Activated naive CD8-positive, alpha-beta T cell treated with anti-CD3 and anti-CD28 coated beads, Interleukin-2, amount 50 U/mL, for 16 hours (primary cell): ENCODE results near the gene FCHO1.

Experiments used
- DNase-seq: peaks from one replicate; pipeline ENCODE4 v3.0.0-alpha.2; 2020; ENCODE audit warnings: low read depth, low spot score

FCHO1 gene

DNA sequence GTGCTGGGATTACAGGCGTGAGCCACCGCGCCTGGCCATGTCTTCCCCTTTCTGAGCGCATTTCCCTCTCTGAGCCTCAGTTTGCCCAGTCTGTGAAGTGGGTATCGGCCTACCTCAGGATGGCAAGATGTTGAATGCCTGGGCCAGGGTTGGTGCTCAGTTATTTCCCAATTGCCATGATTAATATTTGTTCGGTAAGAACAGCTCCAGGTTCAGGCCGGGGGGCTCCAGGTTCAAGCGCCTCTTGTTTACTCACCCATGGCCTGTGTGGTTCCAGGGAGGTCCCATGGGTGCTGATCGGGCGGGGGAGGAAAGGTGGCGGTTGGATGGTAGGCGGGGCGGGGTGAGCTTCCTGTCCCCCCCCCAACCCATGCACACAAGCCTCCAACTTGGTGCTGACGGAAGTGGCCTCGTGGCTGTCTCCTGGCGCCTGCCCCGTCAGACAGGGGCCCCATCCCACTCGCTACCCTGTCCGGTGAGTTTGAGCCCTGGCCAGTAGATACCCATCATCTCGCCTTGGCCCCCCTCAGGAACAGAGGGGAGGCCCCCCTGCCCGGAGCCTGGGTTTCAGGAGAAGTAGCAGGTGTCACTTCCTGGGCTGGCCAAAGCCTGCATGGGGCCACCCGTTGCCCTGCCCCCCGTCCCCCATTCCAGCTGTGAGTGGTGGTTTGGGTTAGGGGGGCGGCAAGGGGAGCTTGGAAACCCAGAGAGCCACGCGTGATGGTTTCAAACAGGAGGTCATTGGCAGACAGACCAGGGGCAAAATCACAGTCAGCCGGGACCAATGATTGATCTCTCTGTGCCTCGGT lies at the start of gene FCHO1:
Gene FCHO1 (plus strand): TSS at position 375 of the 809 bp plus-strand sequence. CDS start 3,688 bp downstream, outside the sequence.
- DNase-seq = peak; percentile 65

GRCh38 chr19:17703824-17704463 lies 47.3 kb upstream of the FCHO1 start:
- peak; percentile 52 for DNase-seq

GRCh38 chr19:17706750-17707181 lies 44.5 kb upstream of the FCHO1 start:
- no peak for DNase-seq

DNA sequence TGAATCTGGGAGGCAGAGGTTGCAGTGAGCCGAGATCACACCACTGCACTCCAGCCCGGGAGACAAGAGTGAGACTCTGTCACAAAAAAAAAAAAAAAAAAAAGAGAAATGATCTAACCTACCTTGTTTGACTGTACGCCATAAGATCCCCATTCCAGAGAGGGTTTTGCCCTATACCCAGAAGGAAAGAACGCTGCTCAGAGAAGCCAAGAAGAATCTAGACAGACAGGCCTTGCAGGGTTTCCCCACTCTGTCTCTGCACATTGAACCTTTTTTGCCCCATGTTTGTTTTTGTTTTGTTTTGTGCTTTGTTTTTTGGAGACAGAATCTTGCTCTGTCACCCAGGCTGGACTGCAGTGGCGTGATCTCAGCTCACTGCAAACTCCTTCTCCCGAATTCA lies 39.4 kb upstream of the FCHO1 start:
- DNase-seq = no peak

DNA sequence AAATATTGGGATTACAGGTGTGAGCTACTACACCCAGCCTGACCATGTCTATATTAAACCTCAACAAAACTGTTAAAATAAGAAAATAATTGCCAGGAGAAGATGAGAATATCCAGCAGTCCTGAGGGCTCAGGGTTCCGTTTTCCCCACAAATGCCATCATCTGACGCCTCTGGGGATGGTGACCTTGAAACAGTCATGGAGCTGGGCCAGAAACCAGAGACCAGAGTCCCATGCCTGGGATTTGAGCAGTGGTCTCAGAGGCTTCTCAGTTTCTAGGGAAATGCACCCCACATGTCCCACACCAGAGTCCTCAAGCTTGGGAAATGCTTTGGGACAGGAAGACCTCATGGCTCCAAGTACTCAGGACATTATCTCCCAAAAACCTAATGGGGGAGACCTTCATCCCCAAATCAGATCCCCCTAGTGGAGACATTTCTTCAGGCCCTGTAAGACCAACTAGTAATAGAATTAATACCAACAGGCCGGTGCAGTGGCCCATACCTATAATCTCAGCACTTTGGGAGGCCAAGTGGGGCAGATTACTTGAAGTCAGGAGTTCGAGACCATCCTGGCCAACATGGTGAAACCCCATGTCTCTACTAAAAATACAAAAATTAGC lies 34.9 kb upstream of the FCHO1 start:
- no peak for DNase-seq

DNA sequence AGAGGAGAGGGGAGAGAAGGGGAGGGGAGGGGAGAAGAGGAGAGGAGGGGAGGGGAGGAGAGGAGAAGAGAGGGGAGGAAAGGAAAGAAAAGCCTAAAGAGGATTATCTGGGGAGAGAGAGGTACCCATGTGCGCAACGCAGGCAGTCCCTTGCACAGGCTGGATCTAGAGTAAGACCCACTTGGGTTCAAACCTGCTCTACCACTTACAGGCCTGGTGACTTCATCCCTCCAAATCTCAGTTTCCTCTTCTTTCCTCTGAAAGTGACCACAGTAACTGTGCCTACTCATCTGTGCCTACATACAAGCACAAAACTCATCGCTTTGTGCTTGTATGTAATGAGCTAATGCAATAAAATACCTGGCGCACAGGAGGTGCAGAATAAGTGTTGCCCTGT lies 32.7 kb upstream of the FCHO1 start:
- no peak for DNase-seq

- DNase-seq = peak; percentile 37
Measured at GRCh38 chr19:17718947-17719711, 32.1 kb upstream of the FCHO1 start, which contains the start of gene MAP1S. MAP1S (plus strand) TSS chr19:17719480; CDS start chr19:17719503, 23 bp downstream.

DNA sequence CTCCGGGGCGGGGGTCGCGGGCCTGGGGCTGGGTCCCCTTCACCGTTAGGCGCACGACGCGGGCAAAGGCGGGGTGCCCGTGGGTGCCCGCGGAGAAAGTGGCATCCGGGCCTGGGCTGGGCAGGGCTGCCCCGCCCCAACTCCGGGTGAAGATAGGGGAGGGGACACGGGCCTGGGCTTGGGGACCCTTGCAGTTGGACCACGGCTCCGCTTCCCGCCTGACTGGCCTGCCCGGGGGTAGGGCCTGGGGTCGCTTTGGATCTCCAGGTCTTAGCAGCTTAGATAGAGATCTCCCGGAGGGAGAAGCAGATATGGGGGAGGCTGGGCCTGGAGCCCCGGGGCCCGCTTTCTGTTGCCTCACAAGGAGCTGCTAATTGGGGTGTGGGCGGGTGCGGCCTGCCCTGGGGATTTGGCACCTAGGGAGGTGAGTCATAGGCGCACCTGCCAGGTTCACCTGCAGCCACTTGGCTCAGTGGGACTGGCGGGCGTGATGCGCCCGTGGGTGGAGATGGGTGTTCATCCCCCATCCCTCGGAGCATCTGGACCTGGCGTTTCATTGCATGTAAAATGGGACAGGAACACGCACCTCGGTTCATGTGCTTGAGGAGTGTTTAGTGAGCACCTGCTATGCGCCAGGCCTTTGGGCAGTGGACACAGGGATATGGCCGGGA lies 31.4 kb upstream of the FCHO1 start:
- peak; percentile 10 for DNase-seq

GRCh38 chr19:17720440-17720839 lies 30.8 kb upstream of the FCHO1 start:
- DNase-seq = no peak

- no peak for DNase-seq
Measured at GRCh38 chr19:17721111-17721628, 30.1 kb upstream of the FCHO1 start.

- no peak for DNase-seq
Measured at GRCh38 chr19:17721821-17722220, 29.5 kb upstream of the FCHO1 start.

DNA sequence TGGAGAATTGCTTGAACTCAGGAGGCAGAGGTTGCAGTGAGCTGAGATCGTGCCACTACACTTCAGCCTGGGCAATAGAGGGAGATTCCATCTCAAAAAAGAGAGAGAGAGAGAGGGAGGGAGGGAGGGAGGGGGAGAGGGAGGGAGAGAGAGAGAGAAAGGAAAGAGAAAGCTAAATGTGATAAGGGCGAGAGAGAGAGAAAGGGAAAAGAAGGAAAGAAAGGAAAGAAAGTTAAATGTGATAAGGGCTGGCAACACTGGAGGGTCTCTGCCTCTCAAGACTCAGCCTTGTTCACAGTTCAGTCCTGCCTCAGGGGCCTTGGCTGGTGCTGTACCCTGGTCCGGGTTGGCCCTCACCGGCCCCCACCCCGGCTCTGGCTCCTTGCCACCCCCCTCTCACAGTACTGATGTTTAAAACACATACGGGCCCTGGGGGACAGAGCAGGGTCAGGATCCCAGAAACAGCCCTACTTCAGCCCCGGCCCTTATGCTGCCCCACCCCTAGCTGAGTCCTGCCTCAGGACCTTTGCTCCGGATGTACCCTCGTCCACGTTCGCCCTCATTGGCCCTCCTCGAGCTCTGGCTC lies 28.5 kb upstream of the FCHO1 start:
- no peak for DNase-seq

DNA sequence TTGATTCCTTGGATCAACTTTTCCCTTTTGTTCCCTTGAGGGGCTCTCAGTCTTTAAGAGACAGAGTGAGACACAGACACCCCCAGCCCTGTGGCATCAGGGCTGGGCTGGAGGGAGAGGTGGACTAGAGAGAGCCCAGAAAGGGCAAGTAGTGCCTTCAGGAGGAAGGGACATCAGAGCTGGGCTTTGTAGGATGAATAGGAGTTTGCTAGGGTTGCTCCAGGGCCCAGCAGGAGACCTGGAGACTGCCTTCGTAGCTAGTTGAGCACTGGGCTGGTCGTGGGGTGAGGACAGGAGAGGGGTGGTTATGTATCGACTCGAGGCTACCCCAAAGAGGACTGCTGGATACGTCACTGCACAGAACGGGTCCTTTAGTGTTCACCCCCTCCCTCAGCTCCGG lies 26.6 kb upstream of the FCHO1 start:
- no peak for DNase-seq

GRCh38 chr19:17725422-17726078 lies 25.7 kb upstream of the FCHO1 start:
- no peak for DNase-seq

- no peak for DNase-seq
Measured at GRCh38 chr19:17726136-17726741, 25.0 kb upstream of the FCHO1 start.

DNA sequence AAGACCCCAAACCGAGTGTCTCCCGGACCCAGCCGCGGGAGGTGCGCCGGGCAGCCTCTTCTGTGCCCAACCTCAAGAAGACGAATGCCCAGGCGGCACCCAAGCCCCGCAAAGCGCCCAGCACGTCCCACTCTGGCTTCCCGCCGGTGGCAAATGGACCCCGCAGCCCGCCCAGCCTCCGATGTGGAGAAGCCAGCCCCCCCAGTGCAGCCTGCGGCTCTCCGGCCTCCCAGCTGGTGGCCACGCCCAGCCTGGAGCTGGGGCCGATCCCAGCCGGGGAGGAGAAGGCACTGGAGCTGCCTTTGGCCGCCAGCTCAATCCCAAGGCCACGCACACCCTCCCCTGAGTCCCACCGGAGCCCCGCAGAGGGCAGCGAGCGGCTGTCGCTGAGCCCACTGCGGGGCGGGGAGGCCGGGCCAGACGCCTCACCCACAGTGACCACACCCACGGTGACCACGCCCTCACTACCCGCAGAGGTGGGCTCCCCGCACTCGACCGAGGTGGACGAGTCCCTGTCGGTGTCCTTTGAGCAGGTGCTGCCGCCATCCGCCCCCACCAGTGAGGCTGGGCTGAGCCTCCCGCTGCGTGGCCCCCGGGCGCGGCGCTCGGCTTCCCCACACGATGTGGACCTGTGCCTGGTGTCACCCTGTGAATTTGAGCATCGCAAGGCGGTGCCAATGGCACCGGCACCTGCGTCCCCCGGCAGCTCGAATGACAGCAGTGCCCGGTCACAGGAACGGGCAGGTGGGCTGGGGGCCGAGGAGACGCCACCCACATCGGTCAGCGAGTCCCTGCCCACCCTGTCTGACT lies 24.1 kb upstream of the FCHO1 start:
- no peak for DNase-seq

- DNase-seq = no peak
Measured at GRCh38 chr19:17727843-17728242, 23.4 kb upstream of the FCHO1 start.

DNA sequence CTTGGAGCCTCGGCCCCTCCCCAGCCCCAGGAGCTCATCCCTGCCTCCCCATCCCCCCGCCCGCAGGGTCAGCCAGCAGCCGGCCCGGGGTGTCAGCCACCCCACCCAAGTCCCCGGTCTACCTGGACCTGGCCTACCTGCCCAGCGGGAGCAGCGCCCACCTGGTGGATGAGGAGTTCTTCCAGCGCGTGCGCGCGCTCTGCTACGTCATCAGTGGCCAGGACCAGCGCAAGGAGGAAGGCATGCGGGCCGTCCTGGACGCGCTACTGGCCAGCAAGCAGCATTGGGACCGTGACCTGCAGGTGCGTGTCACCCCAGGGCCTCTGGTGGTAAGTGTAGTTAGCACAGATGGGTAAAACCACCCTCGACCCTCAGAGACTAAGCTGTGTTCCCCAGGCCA lies 18.1 kb upstream of the FCHO1 start:
- no peak for DNase-seq

- no peak for DNase-seq
Measured at GRCh38 chr19:17734146-17734545, 17.1 kb upstream of the FCHO1 start.
